HCT116 (cell line): ENCODE measurements around the gene SPI1. TPM values are rescaled to one million over a fixed set of nuclear protein-coding genes. Genes with fewer than 3 reads are reported as not detected.

Source experiments
- ATAC-seq: fragments of 200-7000 bp; cut with Tn5 transposase; 2 replicates; pipeline ENCODE4 v1.9.1; 2020; ENCODE audit warnings: mild to moderate bottlenecking, moderate library complexity
- BruUV-seq: library from RNA; stranded (reverse); fragments of 400-500 nt; replicated peaks from 2 replicates; lab custom pipeline; 2021; lab: Mats Ljungman, UMichigan
- CTCF ChIA-PET: fragments of 300-600 bp; sonication (Branson Sonifier 250); formaldehyde crosslinking; loops from one replicate; lab custom pipeline; 2021; ENCODE audit warnings: antibody characterized with exemption; lab: Charles Lee
- POLR2A ChIA-PET: fragments of 300-600, 350-600 bp; sonication (Branson Sonifier 250); formaldehyde crosslinking; loops from one replicate; lab custom pipeline; 2021; ENCODE audit warnings: antibody characterized with exemption; lab: Charles Lee
- RAD21 ChIA-PET, 2 experiments: fragments of 300-600 bp; sonication (Branson Sonifier 250); formaldehyde crosslinking; loops; one replicate each; lab custom pipeline; 2023; ENCODE audit warnings: low total read pairs in 2 of 2; ENCODE audit not compliant: uncharacterized antibody in 2 of 2, unreplicated experiment in 2 of 2, low non-redundant PET in 1 of 2; lab: Charles Lee
- DNase-seq: peaks from one replicate; pipeline ENCODE4 v3.0.0-alpha.2; 2010; ENCODE audit warnings: low read depth, low spot score
- H2AFZ ChIP-seq: fragments of 200-600 bp; shearing (Covaris generic), sonication (generic); 2 replicates; pipeline ENCODE4 v1.6.1; 2017; ENCODE audit warnings: low read depth, mixed run types, mixed read lengths, antibody characterized with exemption, low read length; ENCODE audit not compliant: poor library complexity, severe bottlenecking
- H3K27ac ChIP-seq: 2 replicates; pipeline ENCODE4 v1.5.1; 2012; ENCODE audit warnings: low read depth, low read length
- H3K27me3 ChIP-seq: fragments of 200-600 bp; sonication (generic); 2 replicates; pipeline ENCODE4 v1.6.1; 2016; ENCODE audit warnings: mixed run types, low read length, mixed read lengths; ENCODE audit not compliant: insufficient read depth
- H3K36me3 ChIP-seq, 2 experiments: fragments of 200-500 bp in 1 of 2; fragments of 200-600 bp in 1 of 2; sonication (Bioruptor generic) in 1 of 2; sonication (generic) in 1 of 2; 2 replicates each; pipeline versions ENCODE4 v1.5.1 to v1.6.1; 2014 to 2016; ENCODE audit warnings: low read length in 2 of 2, inconsistent platforms in 1 of 2, mixed read lengths in 1 of 2, mixed run types in 1 of 2; ENCODE audit not compliant: insufficient read depth in 2 of 2, control insufficient read depth in 1 of 2
- H3K4me1 ChIP-seq, 2 experiments: fragments of 200-600 bp in 1 of 2; sonication (generic) in 1 of 2; 2 replicates each; pipeline versions ENCODE4 v1.5.1 to v1.6.1; 2012 to 2017; ENCODE audit warnings: low read length in 2 of 2, inconsistent platforms in 1 of 2, mild to moderate bottlenecking in 1 of 2, mixed read lengths in 1 of 2, mixed run types in 1 of 2, moderate library complexity in 1 of 2; ENCODE audit not compliant: insufficient read depth in 2 of 2, control insufficient read depth in 1 of 2
- H3K4me2 ChIP-seq: fragments of 200-600 bp; sonication (generic); 2 replicates; pipeline ENCODE4 v1.6.1; 2017; ENCODE audit warnings: mixed run types, low read length, mixed read lengths
- H3K4me3 ChIP-seq, 2 experiments: fragments of 200-600 bp in 1 of 2; sonication (generic) in 1 of 2; replicated peaks in 1 of 2; 2 replicates each; pipeline ENCODE4 v1.5.1; 2011 to 2016; ENCODE audit warnings: low read length in 2 of 2, control low read depth in 1 of 2, low read depth in 1 of 2, mild to moderate bottlenecking in 1 of 2, mixed read lengths in 1 of 2, mixed run types in 1 of 2
- H3K79me2 ChIP-seq: fragments of 200-600 bp; sonication (generic); 2 replicates; pipeline ENCODE4 v1.6.1; 2017; ENCODE audit warnings: mild to moderate bottlenecking, mixed run types, low read length, moderate library complexity, mixed read lengths; ENCODE audit not compliant: insufficient read depth
- H3K9ac ChIP-seq: fragments of 200-600 bp; sonication (generic); 2 replicates; pipeline ENCODE4 v1.6.1; 2016; ENCODE audit warnings: low read length, mixed read lengths
- H3K9me2 ChIP-seq: fragments of 200-600 bp; sonication (generic), shearing (Covaris generic); 2 replicates; pipeline ENCODE4 v1.6.1; 2017; ENCODE audit warnings: mixed run types, mild to moderate bottlenecking, moderate library complexity; ENCODE audit not compliant: insufficient read depth
- H3K9me3 ChIP-seq, 2 experiments: fragments of 200-500 bp in 1 of 2; fragments of 200-600 bp in 1 of 2; sonication (Bioruptor generic) in 1 of 2; sonication (generic) in 1 of 2; 2 replicates each; pipeline ENCODE4 v1.6.1; 2014 to 2017; ENCODE audit warnings: low read length in 2 of 2, mixed read lengths in 2 of 2, inconsistent platforms in 1 of 2, low read depth in 1 of 2, mild to moderate bottlenecking in 1 of 2, mixed run types in 1 of 2, moderate library complexity in 1 of 2; ENCODE audit not compliant: control insufficient read depth in 1 of 2, insufficient read depth in 1 of 2
- H4K20me1 ChIP-seq: fragments of 200-600 bp; sonication (generic), shearing (Covaris generic); 2 replicates; pipeline ENCODE4 v1.6.1; 2017; ENCODE audit warnings: mixed run types, mild to moderate bottlenecking, moderate library complexity; ENCODE audit not compliant: insufficient read depth
- CEBPB ChIP-seq: IDR thresholded peaks from 2 replicates; pipeline ENCODE4 v1.6.1; 2012; ENCODE audit warnings: low read depth
- CTCF ChIP-seq, 3 experiments: fragments of 200-600 bp in 1 of 3; sonication (generic) in 1 of 3; IDR thresholded peaks in 2 of 3; conservative IDR thresholded peaks in 1 of 3; 2 replicates each; pipeline ENCODE4 v1.5.1; 2012 to 2017; ENCODE audit warnings: low read depth in 2 of 3, low read length in 2 of 3, antibody characterized with exemption in 1 of 3, borderline replicate concordance in 1 of 3, control low read depth in 1 of 3, mild to moderate bottlenecking in 1 of 3, mixed read lengths in 1 of 3, mixed run types in 1 of 3, moderate library complexity in 1 of 3; ENCODE audit not compliant: insufficient read depth in 1 of 3
- ELF1 ChIP-seq: IDR thresholded peaks from 2 replicates; pipeline ENCODE4 v1.6.1; 2012; ENCODE audit warnings: low read depth, borderline replicate concordance
- EZH2phosphoT487 ChIP-seq: fragments of 200-600 bp; IDR thresholded peaks from 2 replicates; pipeline ENCODE4 v1.6.1; 2018; ENCODE audit warnings: antibody characterized with exemption, borderline replicate concordance
- SP1 ChIP-seq: IDR thresholded peaks from 2 replicates; pipeline ENCODE4 v1.6.1; 2012; ENCODE audit warnings: low read depth
- SRF ChIP-seq: IDR thresholded peaks from 2 replicates; pipeline ENCODE4 v1.6.1; 2012; ENCODE audit warnings: low read depth
- TCF7L2 ChIP-seq: IDR thresholded peaks from 2 replicates; pipeline ENCODE4 v1.7.0; 2011; ENCODE audit warnings: borderline replicate concordance, inconsistent platforms; ENCODE audit not compliant: insufficient read depth, insufficient read length; ENCODE audit errors: extremely low read depth
- YY1 ChIP-seq: IDR thresholded peaks from 2 replicates; pipeline ENCODE4 v1.6.1; 2011; ENCODE audit warnings: low read length, low read depth, moderate library complexity, mild to moderate bottlenecking; ENCODE audit not compliant: insufficient replicate concordance; ENCODE audit errors: extremely low read depth
- ZBTB33 ChIP-seq: IDR thresholded peaks from 2 replicates; pipeline ENCODE4 v1.6.1; 2011; ENCODE audit warnings: mild to moderate bottlenecking, low read length, moderate library complexity; ENCODE audit not compliant: insufficient replicate concordance; ENCODE audit errors: extremely low read depth
- ZFX ChIP-seq: fragments of 450-650 bp; IDR thresholded peaks from 2 replicates; pipeline ENCODE4 v1.6.1; 2017
- intact Hi-C: fragments of 100-400 bp; cut with micrococcal nuclease; formaldehyde crosslinking; loops from 2 replicates; pipeline ENCODE4 v1.10.0; 2022
- total RNA-seq: library from RNA; stranded (reverse); gene quantifications from one replicate; pipeline ENCODE4 v1.2.1, GENCODE V29; 2021; ENCODE audit not compliant: unreplicated experiment

The SPI1 gene
- total RNA-seq, 1 experiment from 2014 or later = 0.32 TPM

DNA sequence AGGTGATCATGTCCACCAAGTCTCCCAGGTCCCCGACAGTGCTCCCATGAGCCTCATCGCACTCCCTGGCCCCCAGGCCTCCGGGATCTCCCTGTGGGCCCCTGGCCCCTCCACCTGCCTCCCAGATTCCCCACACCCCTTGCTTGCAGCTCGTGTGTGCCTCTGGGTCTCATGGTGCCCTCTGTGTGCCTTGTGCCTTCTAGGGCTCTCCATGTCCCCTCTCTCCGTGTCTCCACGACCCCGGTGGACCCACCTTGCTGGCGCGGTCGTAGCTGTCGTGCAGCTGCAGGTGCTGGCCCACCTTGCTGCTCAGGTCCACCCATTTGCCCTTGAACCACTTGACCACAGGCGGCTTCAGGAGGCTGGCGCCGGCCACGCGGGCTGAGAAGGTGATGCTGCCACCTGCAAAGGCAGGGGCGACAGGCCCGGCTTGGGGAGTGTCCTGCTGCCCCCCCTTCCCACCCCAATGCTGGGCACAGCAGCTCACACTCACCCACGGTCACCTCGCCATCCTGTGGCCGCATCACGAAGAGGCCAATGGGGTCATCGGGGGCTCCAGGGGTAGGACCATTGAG is 28.7 kb downstream of the SPI1 start:
- H3K27ac ChIP-seq = no peak overlapping the region
- intact Hi-C loops = loop anchor here (10.0 kb wide), 1 partner anchor 95 kb away; the partner anchor contains the start of gene NR1H3
- no peaks in the 10 kb centered on the region for H3K9me2 ChIP-seq
- H3K4me1 ChIP-seq = peaks cover 0 to under 1% of the 10 kb centered on the region in 2 experiments; a peak in 1 of 4 replicates
- no peak for TF ChIP-seq YY1
- no peak for TF ChIP-seq CEBPB
- no peaks in the 10 kb centered on the region for H3K79me2 ChIP-seq
- CTCF ChIA-PET = interaction anchor here (1.7 kb wide), 1 partner anchor 116 kb away, joined by 4 read pairs; no protein-coding TSS in a partner anchor
- RAD21 ChIA-PET = interaction anchor here in 1 of 2 experiments (0.6 kb wide), 1 partner anchor 729 kb away, joined by 3 read pairs; no protein-coding TSS in a partner anchor
- no peaks in the 10 kb centered on the region for H3K27me3 ChIP-seq
- POLR2A ChIA-PET = no interaction called here
- no TSS peak for BruUV-seq
- no peaks in the 10 kb centered on the region for H3K9me3 ChIP-seq
- H3K36me3 ChIP-seq = no peaks in the 10 kb centered on the region
- no peak overlapping the region for H3K4me2 ChIP-seq
- no peak overlapping the region for H3K9ac ChIP-seq
- H2AFZ ChIP-seq = no peak overlapping the region
- DNase-seq (no peak), ATAC-seq (0 out of 2 replicates have a peak, but pooled peaks have one; percentile 15)
- no peaks in the 10 kb centered on the region for H4K20me1 ChIP-seq
- no peak overlapping the region for H3K4me3 ChIP-seq

- CTCF ChIA-PET = interaction anchor here (1.7 kb wide), 1 partner anchor 115 kb away, joined by 4 read pairs; no protein-coding TSS in a partner anchor
- H4K20me1 ChIP-seq = no peaks in the 10 kb centered on the region
- peak; percentile 32 for DNase-seq
- H3K9me3 ChIP-seq = no peaks in the 10 kb centered on the region
- BruUV-seq = no TSS peak
- POLR2A ChIA-PET = no interaction called here
- no peaks in the 10 kb centered on the region for H3K4me1 ChIP-seq
- H3K27ac ChIP-seq = no peak overlapping the region
- intact Hi-C loops = no loop called here
- RAD21 ChIA-PET = no interaction called here
- no peaks in the 10 kb centered on the region for H3K9me2 ChIP-seq
- ATAC-seq = peak; percentile 80
- H3K9ac ChIP-seq = no peak overlapping the region
- no peak overlapping the region for H3K4me3 ChIP-seq
- H3K79me2 ChIP-seq = no peaks in the 10 kb centered on the region
- no peaks in the 10 kb centered on the region for H3K36me3 ChIP-seq
- H2AFZ ChIP-seq = peak overlapping the region; percentile 54
- no peaks in the 10 kb centered on the region for H3K27me3 ChIP-seq
- no peak overlapping the region for H3K4me2 ChIP-seq
- no peak for TF ChIP-seq TCF7L2
- no peak for TF ChIP-seq SRF
- no peak for TF ChIP-seq ELF1
- TF ChIP-seq EZH2phosphoT487 = no peak
- peak; percentile 45 to 49 (median 48); a peak in 5 of 6 replicates for TF ChIP-seq CTCF (IDR thresholded peaks at IDR 0.05 in 2 of 3, conservative IDR thresholded peaks at IDR 0.05 in 1 of 3; ENCODE audit: borderline replicate concordance in 1 of 3, insufficient read depth in 1 of 3, low read depth in 2 of 3, low read length in 2 of 3)
- no peak for TF ChIP-seq YY1
- no peak for TF ChIP-seq ZBTB33
- no peak for TF ChIP-seq ZFX
- no peak for TF ChIP-seq SP1
Measured at GRCh38 chr11:47348859-47349258, 29.5 kb downstream of the SPI1 start.
